Measurements from ENCODE around the gene WDR64. TPM values are rescaled to one million over a fixed set of nuclear protein-coding genes. Genes with fewer than 3 reads are reported as not detected.

Gene WDR64
- total and polyA plus RNA-seq, 2 of the 4 experiments (the other 2 are of a cell fraction), result not detected

DNA sequence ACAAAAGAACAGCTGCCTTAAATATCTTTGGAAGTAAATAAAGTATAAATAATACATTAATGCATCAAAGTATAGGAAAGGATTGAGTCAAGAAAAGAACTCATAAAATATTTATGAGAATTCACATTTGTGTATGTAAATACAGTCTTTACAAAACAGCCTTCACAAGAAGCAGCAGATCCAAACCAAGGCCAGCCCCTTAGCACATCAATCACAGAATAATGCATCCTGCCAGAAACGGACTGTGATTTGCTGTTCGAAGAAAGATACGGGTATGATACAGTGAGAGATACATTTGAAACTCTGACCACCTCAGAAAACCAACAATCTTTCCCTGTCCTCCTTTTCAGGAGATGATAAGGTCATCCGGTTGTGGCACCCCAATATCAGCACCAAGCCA is 70.9 kb downstream of the WDR64 start:
- dilution Hi-C loops (cut with HindIII; ENCODE audit: low sequenced_read_pairs, unreplicated experiment), result no loop called here
- TF ChIP-seq, protein P1, sequence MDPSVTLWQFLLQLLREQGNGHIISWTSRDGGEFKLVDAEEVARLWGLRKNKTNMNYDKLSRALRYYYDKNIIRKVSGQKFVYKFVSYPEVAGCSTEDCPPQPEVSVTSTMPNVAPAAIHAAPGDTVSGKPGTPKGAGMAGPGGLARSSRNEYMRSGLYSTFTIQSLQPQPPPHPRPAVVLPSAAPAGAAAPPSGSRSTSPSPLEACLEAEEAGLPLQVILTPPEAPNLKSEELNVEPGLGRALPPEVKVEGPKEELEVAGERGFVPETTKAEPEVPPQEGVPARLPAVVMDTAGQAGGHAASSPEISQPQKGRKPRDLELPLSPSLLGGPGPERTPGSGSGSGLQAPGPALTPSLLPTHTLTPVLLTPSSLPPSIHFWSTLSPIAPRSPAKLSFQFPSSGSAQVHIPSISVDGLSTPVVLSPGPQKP (IDR thresholded peaks at IDR 0.05; ENCODE audit: borderline replicate concordance, low read depth, low read length), result no peak
- TF ChIP-seq SMC3 (IDR thresholded peaks at IDR 0.05; ENCODE audit: low read depth, low read length) (no peak), FOS (IDR thresholded peaks at IDR 0.05; ENCODE audit: low read depth, low read length) (no peak), RCOR1 (IDR thresholded peaks at IDR 0.05; ENCODE audit: insufficient replicate concordance, low read length) (no peak), POLR2A (IDR thresholded peaks at IDR 0.05; ENCODE audit: low read depth, low read length) (no peak), RFX5 (IDR thresholded peaks at IDR 0.05; ENCODE audit: low read depth, low read length) (no peak), MXI1 (IDR thresholded peaks at IDR 0.05; ENCODE audit: borderline replicate concordance, low read depth, low read length) (no peak), NFE2L2 (IDR thresholded peaks at IDR 0.05; ENCODE audit: low read depth, low read length) (no peak), RAD21 (IDR thresholded peaks at IDR 0.05; ENCODE audit: low read length) (no peak), BHLHE40 (IDR thresholded peaks at IDR 0.05; ENCODE audit: low read depth, low read length) (no peak), MAZ (IDR thresholded peaks at IDR 0.05; ENCODE audit: borderline replicate concordance, low read depth, low read length) (no peak), CHD1 (IDR thresholded peaks at IDR 0.05; ENCODE audit: low read depth, low read length) (no peak), CEBPB (IDR thresholded peaks at IDR 0.05; ENCODE audit: low read depth, low read length) (no peak), MAFK (IDR thresholded peaks at IDR 0.05; ENCODE audit: low read depth, low read length) (no peak)
- TF ChIP-seq, protein P2, sequence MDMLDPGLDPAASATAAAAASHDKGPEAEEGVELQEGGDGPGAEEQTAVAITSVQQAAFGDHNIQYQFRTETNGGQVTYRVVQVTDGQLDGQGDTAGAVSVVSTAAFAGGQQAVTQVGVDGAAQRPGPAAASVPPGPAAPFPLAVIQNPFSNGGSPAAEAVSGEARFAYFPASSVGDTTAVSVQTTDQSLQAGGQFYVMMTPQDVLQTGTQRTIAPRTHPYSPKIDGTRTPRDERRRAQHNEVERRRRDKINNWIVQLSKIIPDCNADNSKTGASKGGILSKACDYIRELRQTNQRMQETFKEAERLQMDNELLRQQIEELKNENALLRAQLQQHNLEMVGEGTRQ (IDR thresholded peaks at IDR 0.05; ENCODE audit: low read depth, low read length), result no peak
- TF ChIP-seq, protein P3, sequence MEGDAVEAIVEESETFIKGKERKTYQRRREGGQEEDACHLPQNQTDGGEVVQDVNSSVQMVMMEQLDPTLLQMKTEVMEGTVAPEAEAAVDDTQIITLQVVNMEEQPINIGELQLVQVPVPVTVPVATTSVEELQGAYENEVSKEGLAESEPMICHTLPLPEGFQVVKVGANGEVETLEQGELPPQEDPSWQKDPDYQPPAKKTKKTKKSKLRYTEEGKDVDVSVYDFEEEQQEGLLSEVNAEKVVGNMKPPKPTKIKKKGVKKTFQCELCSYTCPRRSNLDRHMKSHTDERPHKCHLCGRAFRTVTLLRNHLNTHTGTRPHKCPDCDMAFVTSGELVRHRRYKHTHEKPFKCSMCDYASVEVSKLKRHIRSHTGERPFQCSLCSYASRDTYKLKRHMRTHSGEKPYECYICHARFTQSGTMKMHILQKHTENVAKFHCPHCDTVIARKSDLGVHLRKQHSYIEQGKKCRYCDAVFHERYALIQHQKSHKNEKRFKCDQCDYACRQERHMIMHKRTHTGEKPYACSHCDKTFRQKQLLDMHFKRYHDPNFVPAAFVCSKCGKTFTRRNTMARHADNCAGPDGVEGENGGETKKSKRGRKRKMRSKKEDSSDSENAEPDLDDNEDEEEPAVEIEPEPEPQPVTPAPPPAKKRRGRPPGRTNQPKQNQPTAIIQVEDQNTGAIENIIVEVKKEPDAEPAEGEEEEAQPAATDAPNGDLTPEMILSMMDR (conservative IDR thresholded peaks at IDR 0.05; ENCODE audit: low read depth, low read length), result no peak
- Histone ChIP-seq H3K9me3 (ENCODE audit: control insufficient read depth, insufficient read depth, low read length) (no peaks in the 10 kb centered on the region), H3K4me3 (ENCODE audit: insufficient read depth, low read depth, low read length) (no peak overlapping the region), H2AK5ac (ENCODE audit: low read depth, low read length) (no peak overlapping the region), H3K4me2 (ENCODE audit: low read depth, low read length) (no peak overlapping the region), H2BK20ac (ENCODE audit: low read depth, low read length) (no peak overlapping the region), H4K20me1 (ENCODE audit: insufficient read depth, low read length) (no peaks in the 10 kb centered on the region), H3K4me1 (ENCODE audit: control insufficient read depth, insufficient read depth, low read length) (no peaks in the 10 kb centered on the region), H3K4ac (ENCODE audit: low read depth, low read length) (no peak overlapping the region), H3K14ac (replicated peaks; ENCODE audit: low read depth, low read length) (no peak overlapping the region), H3K9ac (ENCODE audit: low read depth, low read length) (no peak overlapping the region), H2AK9ac (replicated peaks; ENCODE audit: low read depth, low read length, poor library complexity) (no peak overlapping the region), H3K27ac (ENCODE audit: insufficient read depth, low read length) (no peak overlapping the region), H2BK120ac (ENCODE audit: low read depth, low read length) (no peak overlapping the region), H3K18ac (ENCODE audit: low read depth, low read length) (no peak overlapping the region), H3K56ac (ENCODE audit: extremely low read depth, insufficient read depth, low read length) (no peak overlapping the region), H4K8ac (ENCODE audit: low read depth in 2 of 2, low read length in 2 of 2) (no peak overlapping the region), H2AFZ (replicated peaks; ENCODE audit: low read length, poor library complexity) (peak overlapping the region; percentile 43), H3K79me1 (ENCODE audit: low read depth in 1 of 2, low read length in 2 of 2) (no peaks in the 10 kb centered on the region), H3K27me3 (ENCODE audit: control insufficient read depth, insufficient read depth, low read length) (no peaks in the 10 kb centered on the region; the same call in 1 of the 2 replicates), H3K23ac (ENCODE audit: low read depth, low read length) (no peak overlapping the region), H3K36me3 (ENCODE audit: control insufficient read depth, insufficient read depth, low read length) (no peaks in the 10 kb centered on the region), H4K91ac (ENCODE audit: insufficient read depth, low read depth, low read length) (no peak overlapping the region), H3K9me1 (ENCODE audit: insufficient read depth, low read length) (no peaks in the 10 kb centered on the region), H2BK5ac (ENCODE audit: low read depth, low read length, poor library complexity, severe bottlenecking) (no peak overlapping the region), H2BK15ac (ENCODE audit: low read depth, low read length) (no peak overlapping the region), H4K5ac (ENCODE audit: low read depth, low read length) (no peak overlapping the region)
- ATAC-seq (ENCODE audit: low read depth) (no peak), DNase-seq (no peak)
- in situ Hi-C loops (cut with MboI; ENCODE audit: low sequenced_read_pairs), result no loop called here
- no TSS peak for BruUV-seq (replicated peaks)
- POLR2A ChIA-PET (ENCODE audit: unreplicated experiment), result no interaction called here
- intact Hi-C loops (cut with micrococcal nuclease), result no loop called here
- no CpG with 5 or more reads among the region's 4 CpGs for WGBS, 2 experiments (ENCODE audit: extremely low coverage in 2 of 2, insufficient read length in 1 of 2)
- CTCF ChIA-PET, result interaction anchor here (1.0 kb wide), 1 partner anchor 8 kb away, joined by 6 read pairs; no protein-coding TSS in a partner anchor
